Suprapubic skin (tissue), 4 donors: ENCODE data around the gene SDC4. TPM values are rescaled to one million over a fixed set of nuclear protein-coding genes. Genes with fewer than 3 reads are reported as not detected.

Source experiments
- DNase-seq, 2 donors: peaks; one replicate each; pipeline ENCODE4 v3.0.0-alpha.2; 2019; ENCODE audit warnings: low spot score in 2 of 2
- H3K27ac ChIP-seq: fragments of 200-600 bp; sonication (generic); one replicate; pipeline ENCODE4 v1.5.1; 2019
- H3K27me3 ChIP-seq: fragments of 200-600 bp; sonication (generic); one replicate; pipeline ENCODE4 v1.5.1; 2019
- H3K36me3 ChIP-seq: fragments of 200-600 bp; sonication (generic); one replicate; pipeline ENCODE4 v1.5.1; 2019
- H3K4me1 ChIP-seq: fragments of 200-600 bp; sonication (generic); one replicate; pipeline ENCODE4 v1.5.1; 2019
- H3K4me3 ChIP-seq: fragments of 200-600 bp; sonication (generic); one replicate; pipeline ENCODE4 v1.5.1; 2019; ENCODE audit warnings: mild to moderate bottlenecking
- H3K9me3 ChIP-seq: fragments of 200-600 bp; sonication (generic); one replicate; pipeline ENCODE4 v1.5.1; 2019
- EP300 ChIP-seq: sonication (generic); formaldehyde crosslinking; IDR thresholded peaks from one replicate; pipeline ENCODE4 v1.6.1; 2017; ENCODE audit warnings: antibody characterized with exemption
- POLR2A ChIP-seq, 2 donors: fragments of 450-650 bp; IDR thresholded peaks; one replicate each; pipeline ENCODE4 v1.6.1; 2017; ENCODE audit warnings: antibody characterized with exemption in 2 of 2, mild to moderate bottlenecking in 2 of 2, moderate library complexity in 2 of 2
- POLR2AphosphoS5 ChIP-seq, 3 donors: sonication (generic); formaldehyde crosslinking; IDR thresholded peaks; one replicate each; pipeline ENCODE4 v1.6.1; 2017; ENCODE audit warnings: antibody characterized with exemption in 3 of 3
- WGBS: methylation state at CpG from one replicate; pipeline ENCODE4 v1.1.5; 2018; 5-methylcytosine and 5-hydroxymethylcytosine counted together
- total RNA-seq, 4 donors: library from RNA; depleted of rRNA; stranded (reverse); fragments of >200 nt; gene quantifications; one replicate each; pipeline ENCODE4 v1.1.0, GENCODE V29; 2016
- TF ChIP-seq, protein P1 (sequence below), 2 donors: fragments of 200-600 bp in 1 of 2; fragments of 450-650 bp in 1 of 2; sonication (generic) in 1 of 2; IDR thresholded peaks; one replicate each; pipeline ENCODE4 v1.5.1; 2016 to 2019; ENCODE audit warnings: antibody characterized with exemption in 2 of 2, mild to moderate bottlenecking in 1 of 2, moderate library complexity in 1 of 2

SDC4 gene
- total RNA-seq, 4 donors from 2014 or later = 156 to 255 (median 216) TPM

- WGBS = 69% methylated on average over 6 of the region's 7 CpGs
- Histone ChIP-seq H3K27me3 (no peaks in the 10 kb centered on the region), H3K4me3 (no peak overlapping the region), H3K9me3 (no peaks in the 10 kb centered on the region), H3K36me3 (peaks cover 84% of the 10 kb centered on the region), H3K4me1 (no peaks in the 10 kb centered on the region), H3K27ac (no peak overlapping the region)
- no peak for DNase-seq
- TF ChIP-seq EP300 (no peak), POLR2A (IDR thresholded peaks at IDR 0.05) (no peak)
- TF ChIP-seq, protein P1, sequence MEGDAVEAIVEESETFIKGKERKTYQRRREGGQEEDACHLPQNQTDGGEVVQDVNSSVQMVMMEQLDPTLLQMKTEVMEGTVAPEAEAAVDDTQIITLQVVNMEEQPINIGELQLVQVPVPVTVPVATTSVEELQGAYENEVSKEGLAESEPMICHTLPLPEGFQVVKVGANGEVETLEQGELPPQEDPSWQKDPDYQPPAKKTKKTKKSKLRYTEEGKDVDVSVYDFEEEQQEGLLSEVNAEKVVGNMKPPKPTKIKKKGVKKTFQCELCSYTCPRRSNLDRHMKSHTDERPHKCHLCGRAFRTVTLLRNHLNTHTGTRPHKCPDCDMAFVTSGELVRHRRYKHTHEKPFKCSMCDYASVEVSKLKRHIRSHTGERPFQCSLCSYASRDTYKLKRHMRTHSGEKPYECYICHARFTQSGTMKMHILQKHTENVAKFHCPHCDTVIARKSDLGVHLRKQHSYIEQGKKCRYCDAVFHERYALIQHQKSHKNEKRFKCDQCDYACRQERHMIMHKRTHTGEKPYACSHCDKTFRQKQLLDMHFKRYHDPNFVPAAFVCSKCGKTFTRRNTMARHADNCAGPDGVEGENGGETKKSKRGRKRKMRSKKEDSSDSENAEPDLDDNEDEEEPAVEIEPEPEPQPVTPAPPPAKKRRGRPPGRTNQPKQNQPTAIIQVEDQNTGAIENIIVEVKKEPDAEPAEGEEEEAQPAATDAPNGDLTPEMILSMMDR (IDR thresholded peaks at IDR 0.05) = no peak
Measured at GRCh38 chr20:45329497-45330319, 18.5 kb downstream of the SDC4 start.

- H3K4me1 ChIP-seq = no peaks in the 10 kb centered on the region
- no peaks in the 10 kb centered on the region for H3K27me3 ChIP-seq
- TF ChIP-seq POLR2AphosphoS5 (IDR thresholded peaks at IDR 0.05) (no peak), POLR2A (IDR thresholded peaks at IDR 0.05) (no peak), EP300 (no peak)
- TF ChIP-seq, protein P1 (IDR thresholded peaks at IDR 0.05) = no peak
- H3K4me3 ChIP-seq = no peak overlapping the region
- WGBS = 93% methylated on average over 4 of the region's 4 CpGs
- H3K36me3 ChIP-seq = peaks cover 82% of the 10 kb centered on the region
- no peak overlapping the region for H3K27ac ChIP-seq
- no peak for DNase-seq
- no peaks in the 10 kb centered on the region for H3K9me3 ChIP-seq
Measured at GRCh38 chr20:45328451-45328850, 19.8 kb downstream of the SDC4 start.

GRCh38 chr20:45325371-45325770, 22.9 kb downstream of the SDC4 start:
- H3K4me3 ChIP-seq = no peak overlapping the region
- TF ChIP-seq EP300 (no peak), POLR2A (IDR thresholded peaks at IDR 0.05) (no peak), POLR2AphosphoS5 (IDR thresholded peaks at IDR 0.05) (no peak)
- TF ChIP-seq, protein P1 (IDR thresholded peaks at IDR 0.05) = no peak
- WGBS = 62% methylated on average over 6 of the region's 6 CpGs
- peaks cover 54% of the 10 kb centered on the region for H3K36me3 ChIP-seq
- no peak for DNase-seq
- no peak overlapping the region for H3K27ac ChIP-seq
- no peaks in the 10 kb centered on the region for H3K4me1 ChIP-seq
- no peaks in the 10 kb centered on the region for H3K9me3 ChIP-seq
- H3K27me3 ChIP-seq = no peaks in the 10 kb centered on the region

DNA sequence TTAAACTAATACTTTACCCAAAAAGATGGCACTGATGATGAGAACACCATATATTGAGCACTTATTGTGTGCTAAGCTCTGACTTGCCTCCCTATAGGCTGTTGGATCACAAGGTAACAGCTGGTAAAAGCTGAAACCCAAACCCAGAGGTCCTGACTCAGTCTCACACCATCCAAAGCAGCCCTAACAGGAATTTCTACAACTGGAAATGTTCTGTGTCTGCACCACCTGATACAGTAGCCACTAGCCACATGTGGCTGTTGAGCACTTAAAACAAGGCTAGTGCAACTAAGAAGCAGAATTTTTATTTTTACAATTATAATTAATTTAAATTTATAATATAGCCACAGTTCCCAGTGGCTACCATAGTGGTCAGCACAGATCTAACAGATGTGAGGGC, 24.5 kb downstream of the SDC4 start:
- Histone ChIP-seq H3K36me3 (peaks cover 38% of the 10 kb centered on the region), H3K4me1 (peaks cover 5% of the 10 kb centered on the region), H3K27me3 (no peaks in the 10 kb centered on the region), H3K9me3 (no peaks in the 10 kb centered on the region), H3K4me3 (no peak overlapping the region), H3K27ac (no peak overlapping the region)
- TF ChIP-seq POLR2AphosphoS5 (IDR thresholded peaks at IDR 0.05) (no peak), EP300 (no peak), POLR2A (IDR thresholded peaks at IDR 0.05) (no peak)
- TF ChIP-seq, protein P1 (IDR thresholded peaks at IDR 0.05) = no peak
- DNase-seq = no peak

- Histone ChIP-seq H3K4me3 (no peak overlapping the region), H3K4me1 (peaks cover 5% of the 10 kb centered on the region), H3K9me3 (no peaks in the 10 kb centered on the region), H3K36me3 (peaks cover 30% of the 10 kb centered on the region), H3K27ac (no peak overlapping the region), H3K27me3 (no peaks in the 10 kb centered on the region)
- no peak for DNase-seq
- 54% methylated on average over 7 of the region's 7 CpGs for WGBS
- TF ChIP-seq EP300 (no peak), POLR2A (IDR thresholded peaks at IDR 0.05) (no peak), POLR2AphosphoS5 (IDR thresholded peaks at IDR 0.05) (no peak)
- TF ChIP-seq, protein P1 (IDR thresholded peaks at IDR 0.05) = no peak
Measured at GRCh38 chr20:45322952-45323383, 25.3 kb downstream of the SDC4 start.
